Liver (tissue), 9 donors: ENCODE results near the gene SPTBN1. TPM values are rescaled to one million over a fixed set of nuclear protein-coding genes. Genes with fewer than 3 reads are reported as not detected.
"Not testable (repeated sequence)": the region's sequence is repeated elsewhere in the genome, so short reads cannot be mapped to it uniquely, and the experiment has no call there.

Experiments
- DNase-seq: peaks from one replicate; pipeline ENCODE4 v3.0.0-alpha.2; 2017; ENCODE audit warnings: low spot score
- H3K27ac ChIP-seq, 2 donors: one replicate each; pipeline ENCODE4 v1.7.0; 2013; ENCODE audit warnings: inconsistent platforms in 2 of 2, low read length in 2 of 2, control low read depth in 1 of 2, low read depth in 1 of 2, mild to moderate bottlenecking in 1 of 2
- H3K27me3 ChIP-seq, 4 donors: one replicate each; pipeline versions ENCODE4 v1.6.1 to v1.7.0; 2013; ENCODE audit warnings: low read length in 3 of 4, inconsistent platforms in 1 of 4, mild to moderate bottlenecking in 1 of 4, moderate library complexity in 1 of 4; ENCODE audit not compliant: control insufficient read depth in 4 of 4, insufficient read depth in 4 of 4
- H3K36me3 ChIP-seq, 4 donors: one replicate each; pipeline versions ENCODE4 v1.6.1 to v1.7.0; 2013; ENCODE audit warnings: low read length in 3 of 4, mild to moderate bottlenecking in 3 of 4, low read depth in 1 of 4, moderate library complexity in 1 of 4; ENCODE audit not compliant: control insufficient read depth in 4 of 4, insufficient read depth in 3 of 4
- H3K4me1 ChIP-seq, 4 donors: one replicate each; pipeline versions ENCODE4 v1.6.1 to v1.7.0; 2013; ENCODE audit warnings: low read length in 3 of 4, mild to moderate bottlenecking in 3 of 4, moderate library complexity in 1 of 4; ENCODE audit not compliant: control insufficient read depth in 4 of 4, insufficient read depth in 4 of 4
- H3K4me3 ChIP-seq, 3 donors: one replicate each; pipeline versions ENCODE4 v1.6.1 to v1.7.0; 2013; ENCODE audit warnings: low read length in 3 of 3, control low read depth in 1 of 3, low read depth in 1 of 3, mild to moderate bottlenecking in 1 of 3
- H3K9ac ChIP-seq, 2 donors: one replicate each; pipeline ENCODE4 v1.7.0; 2013; ENCODE audit warnings: low read length in 2 of 2, mild to moderate bottlenecking in 2 of 2, moderate library complexity in 2 of 2, control low read depth in 1 of 2, low read depth in 1 of 2
- H3K9me3 ChIP-seq, 4 donors: one replicate each; pipeline versions ENCODE4 v1.6.1 to v1.7.0; 2013; ENCODE audit warnings: low read length in 3 of 4; ENCODE audit not compliant: control insufficient read depth in 4 of 4
- EGR1 ChIP-seq, 2 donors: IDR thresholded peaks; 2 replicates each; pipeline ENCODE4 v1.6.1; 2016 to 2018; ENCODE audit warnings: antibody characterized with exemption in 2 of 2, low read depth in 2 of 2
- FOXA1 ChIP-seq: IDR thresholded peaks from 2 replicates; pipeline ENCODE4 v1.6.1; 2016; ENCODE audit warnings: antibody characterized with exemption
- GABPA ChIP-seq, 2 donors: IDR thresholded peaks in 1 of 2; conservative IDR thresholded peaks in 1 of 2; 2 replicates each; pipeline ENCODE4 v1.6.1; 2016; ENCODE audit warnings: antibody characterized with exemption in 2 of 2, mild to moderate bottlenecking in 1 of 2, moderate library complexity in 1 of 2
- HNF4A ChIP-seq, 2 donors: conservative IDR thresholded peaks; 2 replicates each; pipeline ENCODE4 v1.6.1; 2016; ENCODE audit warnings: antibody characterized with exemption in 2 of 2, mild to moderate bottlenecking in 2 of 2
- HNF4G ChIP-seq: IDR thresholded peaks from 2 replicates; pipeline ENCODE4 v1.6.1; 2016; ENCODE audit warnings: antibody characterized with exemption
- JUND ChIP-seq, 2 donors: IDR thresholded peaks; 2 replicates each; pipeline ENCODE4 v1.6.1; 2016; ENCODE audit warnings: antibody characterized with exemption in 2 of 2
- MAX ChIP-seq: IDR thresholded peaks from 2 replicates; pipeline ENCODE4 v1.6.1; 2016; ENCODE audit warnings: antibody characterized with exemption
- NR2F2 ChIP-seq: IDR thresholded peaks from 2 replicates; pipeline ENCODE4 v1.6.1; 2016; ENCODE audit warnings: antibody characterized with exemption
- RAD21 ChIP-seq, 2 donors: IDR thresholded peaks; 2 replicates each; pipeline ENCODE4 v1.6.1; 2016; ENCODE audit warnings: antibody characterized with exemption in 2 of 2, mild to moderate bottlenecking in 2 of 2
- REST ChIP-seq: IDR thresholded peaks from 2 replicates; pipeline ENCODE4 v1.6.1; 2016; ENCODE audit warnings: antibody characterized with exemption, mild to moderate bottlenecking
- RXRA ChIP-seq, 2 donors: IDR thresholded peaks; 2 replicates each; pipeline ENCODE4 v1.6.1; 2017 to 2018; ENCODE audit warnings: antibody characterized with exemption in 2 of 2, mild to moderate bottlenecking in 1 of 2
- SP1 ChIP-seq: IDR thresholded peaks from 2 replicates; pipeline ENCODE4 v1.6.1; 2018; ENCODE audit warnings: antibody characterized with exemption, mild to moderate bottlenecking
- TAF1 ChIP-seq: conservative IDR thresholded peaks from 2 replicates; pipeline ENCODE4 v1.6.1; 2016; ENCODE audit warnings: antibody characterized with exemption, mild to moderate bottlenecking
- YY1 ChIP-seq: IDR thresholded peaks from 2 replicates; pipeline ENCODE4 v1.6.1; 2016; ENCODE audit warnings: antibody characterized with exemption, mild to moderate bottlenecking
- WGBS: extraction: QIAGEN DNeasy Blood & Tissue Kit; methylation state at CpG from one replicate; pipeline ENCODE4 v1.1.7; 2013; 5-methylcytosine and 5-hydroxymethylcytosine counted together
- polyA plus RNA-seq, 2 donors: library from polyadenylated mRNA; stranded (reverse) in 1 of 2; unstranded in 1 of 2; fragments of 200-250 nt in 1 of 2; fragments of >200 nt in 1 of 2; fragmentation: Nextera tagmentation in 1 of 2; extraction: Ambion mirVana in 1 of 2; gene quantifications; one replicate each; pipeline versions ENCODE4 v1.2.1 to v1.2.3, GENCODE V29; 2013 to 2015
- total RNA-seq, 2 donors: library from RNA; depleted of rRNA; stranded (reverse); fragments of >200 nt; gene quantifications; one replicate each; pipeline ENCODE4 v1.2.3, GENCODE V29; 2014
- TF ChIP-seq, protein P1 (sequence below): IDR thresholded peaks from 2 replicates; pipeline ENCODE4 v1.6.1; 2016; ENCODE audit warnings: antibody characterized with exemption
- TF ChIP-seq, protein P2 (sequence below): fragments of 150-350 bp; IDR thresholded peaks from 2 replicates; pipeline ENCODE4 v1.5.1; 2017; ENCODE audit warnings: improper control_type of control experiment, low read depth, low read length; ENCODE audit not compliant: missing input control
- donor health status: healthy.
- donor health status: healthy.
- donor health status: healthy.
- donor health status: healthy.
- donor health status: healthy.

Gene SPTBN1
- total and polyA plus RNA-seq, 4 donors, result 44.8 to 191 (median 75.9) TPM

DNA sequence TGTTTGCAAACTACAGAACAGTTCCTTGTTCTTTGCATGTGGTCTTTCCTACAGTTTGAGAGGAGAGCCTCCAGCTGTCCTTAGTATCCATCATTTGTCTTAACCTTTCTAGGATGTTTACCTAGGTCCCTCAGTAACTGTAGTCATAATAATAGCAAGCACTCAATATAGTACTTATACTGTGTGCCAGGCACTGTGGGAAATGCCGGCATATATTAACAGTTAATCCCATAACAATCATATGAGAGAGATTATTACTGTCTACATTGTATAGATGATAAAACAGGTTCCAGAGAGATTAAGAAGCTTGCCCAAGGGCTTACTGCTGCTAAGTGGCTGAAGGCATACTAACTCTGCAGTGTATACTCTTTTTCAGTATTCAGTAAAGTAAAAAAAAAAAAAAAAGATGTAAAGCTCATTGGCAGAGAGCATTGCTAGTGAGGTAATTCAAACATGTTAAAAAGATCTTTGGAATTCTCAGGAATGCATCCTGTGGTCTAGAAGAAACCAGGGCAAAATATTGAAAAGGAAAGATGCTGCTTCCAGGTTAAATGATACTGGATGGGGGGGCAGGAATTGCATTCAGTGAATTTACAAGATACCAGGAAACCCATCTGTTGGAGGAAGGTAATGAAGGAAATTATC is 72.3 kb downstream of the SPTBN1 start:
- no peak overlapping the region for H3K4me3 ChIP-seq
- H3K27me3 ChIP-seq, result no peaks in the 10 kb centered on the region
- H3K36me3 ChIP-seq, result peaks cover 0 to 16% (median 0%) of the 10 kb centered on the region in 4 donors
- no peak overlapping the region for H3K27ac ChIP-seq
- DNase-seq, result no peak
- TF ChIP-seq GABPA (IDR thresholded peaks at IDR 0.05 in 1 of 2, conservative IDR thresholded peaks at IDR 0.05 in 1 of 2) (no peak), YY1 (no peak), EGR1 (IDR thresholded peaks at IDR 0.05; ENCODE audit: low read depth in 2 of 2) (no peak), FOXA1 (no peak), HNF4A (conservative IDR thresholded peaks at IDR 0.05) (no peak), REST (no peak), RAD21 (IDR thresholded peaks at IDR 0.05) (no peak), RXRA (IDR thresholded peaks at IDR 0.05) (no peak)
- no peaks in the 10 kb centered on the region for H3K9me3 ChIP-seq
- 94% methylated on average over 1 of the region's 1 CpG for WGBS
- no peak overlapping the region for H3K9ac ChIP-seq
- peaks cover 8 to 18% (median 11%) of the 10 kb centered on the region in 4 donors for H3K4me1 ChIP-seq

DNA sequence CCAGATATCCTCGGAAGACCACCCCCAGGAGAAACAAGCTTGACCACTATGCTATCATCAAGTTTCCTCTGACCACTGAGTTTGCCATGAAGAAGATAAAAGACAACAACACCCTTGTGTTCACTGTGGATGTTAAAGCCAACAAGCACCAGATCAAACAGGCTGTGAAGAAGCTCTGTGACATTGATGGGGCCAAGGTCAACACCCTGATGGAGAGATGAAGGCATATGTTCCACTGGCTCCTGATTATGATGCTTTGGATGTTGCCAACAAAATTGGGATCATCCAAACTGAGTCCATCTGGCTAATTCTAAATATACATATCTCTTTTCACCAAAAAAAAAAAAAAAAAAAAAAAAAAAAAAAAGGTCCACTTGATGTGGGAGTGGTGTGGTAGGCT is 73.4 kb downstream of the SPTBN1 start:
- Histone ChIP-seq H3K36me3 (peaks cover 0 to 16% (median 0%) of the 10 kb centered on the region in 4 donors), H3K4me1 (peaks cover 5 to 18% (median 11%) of the 10 kb centered on the region in 4 donors)
- H3K27ac ChIP-seq, H3K9me3 ChIP-seq, H3K4me3 ChIP-seq, DNase-seq, H3K27me3 ChIP-seq, H3K9ac ChIP-seq: not testable (repeated sequence)
- WGBS, result 100% methylated on average over 1 of the region's 1 CpG

DNA sequence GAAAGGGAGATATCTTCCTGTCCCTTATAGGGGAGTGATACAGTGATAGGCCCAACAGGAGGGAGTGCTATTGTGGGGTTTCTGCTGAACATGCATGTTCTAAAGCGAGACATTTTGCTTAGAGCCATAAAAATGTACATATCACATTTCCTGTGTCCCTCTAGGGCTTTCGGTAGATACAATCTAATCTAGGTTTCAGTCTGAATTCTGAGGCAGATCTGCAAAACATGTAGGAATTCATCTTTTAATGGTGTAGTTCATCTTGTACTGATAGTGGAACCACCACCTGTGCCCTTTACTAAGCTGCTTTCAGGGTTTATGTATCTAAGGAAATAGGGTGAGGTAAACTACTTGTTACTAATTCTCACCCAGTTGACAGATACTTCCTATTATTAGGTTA is 73.8 kb downstream of the SPTBN1 start:
- Histone ChIP-seq H3K9me3 (no peaks in the 10 kb centered on the region), H3K4me1 (peaks cover 5 to 18% (median 11%) of the 10 kb centered on the region in 4 donors), H3K27ac (no peak overlapping the region), H3K27me3 (no peaks in the 10 kb centered on the region), H3K9ac (no peak overlapping the region), H3K36me3 (peaks cover 0 to 16% (median 0%) of the 10 kb centered on the region in 4 donors), H3K4me3 (no peak overlapping the region)
- WGBS, result 80% methylated on average over 2 of the region's 2 CpGs
- DNase-seq, result no peak
- TF ChIP-seq NR2F2 (no peak), SP1 (no peak), EGR1 (IDR thresholded peaks at IDR 0.05; ENCODE audit: low read depth in 2 of 2) (no peak), JUND (IDR thresholded peaks at IDR 0.05) (no peak), YY1 (no peak), TAF1 (no peak), GABPA (IDR thresholded peaks at IDR 0.05 in 1 of 2, conservative IDR thresholded peaks at IDR 0.05 in 1 of 2) (no peak), MAX (no peak), HNF4G (no peak)
- TF ChIP-seq, protein P1, sequence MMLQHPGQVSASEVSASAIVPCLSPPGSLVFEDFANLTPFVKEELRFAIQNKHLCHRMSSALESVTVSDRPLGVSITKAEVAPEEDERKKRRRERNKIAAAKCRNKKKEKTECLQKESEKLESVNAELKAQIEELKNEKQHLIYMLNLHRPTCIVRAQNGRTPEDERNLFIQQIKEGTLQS, result no peak
- TF ChIP-seq, protein P2, sequence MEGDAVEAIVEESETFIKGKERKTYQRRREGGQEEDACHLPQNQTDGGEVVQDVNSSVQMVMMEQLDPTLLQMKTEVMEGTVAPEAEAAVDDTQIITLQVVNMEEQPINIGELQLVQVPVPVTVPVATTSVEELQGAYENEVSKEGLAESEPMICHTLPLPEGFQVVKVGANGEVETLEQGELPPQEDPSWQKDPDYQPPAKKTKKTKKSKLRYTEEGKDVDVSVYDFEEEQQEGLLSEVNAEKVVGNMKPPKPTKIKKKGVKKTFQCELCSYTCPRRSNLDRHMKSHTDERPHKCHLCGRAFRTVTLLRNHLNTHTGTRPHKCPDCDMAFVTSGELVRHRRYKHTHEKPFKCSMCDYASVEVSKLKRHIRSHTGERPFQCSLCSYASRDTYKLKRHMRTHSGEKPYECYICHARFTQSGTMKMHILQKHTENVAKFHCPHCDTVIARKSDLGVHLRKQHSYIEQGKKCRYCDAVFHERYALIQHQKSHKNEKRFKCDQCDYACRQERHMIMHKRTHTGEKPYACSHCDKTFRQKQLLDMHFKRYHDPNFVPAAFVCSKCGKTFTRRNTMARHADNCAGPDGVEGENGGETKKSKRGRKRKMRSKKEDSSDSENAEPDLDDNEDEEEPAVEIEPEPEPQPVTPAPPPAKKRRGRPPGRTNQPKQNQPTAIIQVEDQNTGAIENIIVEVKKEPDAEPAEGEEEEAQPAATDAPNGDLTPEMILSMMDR, result no peak
